ENCODE data around the gene SLC6A16.

DNA sequence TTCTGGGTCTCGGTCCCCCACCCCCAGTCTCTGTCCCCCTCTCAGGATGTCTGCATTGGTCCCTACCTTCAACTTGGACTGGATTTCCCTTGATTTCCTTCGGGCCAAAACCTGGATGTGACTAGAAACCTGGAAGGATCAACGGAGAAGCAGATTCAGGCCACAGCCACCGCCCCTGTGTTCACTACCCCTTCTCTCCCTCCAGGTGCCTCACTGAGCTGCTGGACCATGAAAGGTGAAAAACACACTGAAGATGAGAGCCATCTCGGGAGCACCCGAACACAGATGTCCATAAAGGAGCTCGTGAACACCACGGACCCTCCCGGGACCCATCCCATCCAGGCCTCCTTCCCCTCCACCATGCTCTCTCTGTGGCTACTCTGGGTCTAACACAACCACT lies 32.2 kb upstream of the SLC6A16 start:
- no peak for TF ChIP-seq POLR2A (IDR thresholded peaks at IDR 0.05)
- no peak for TF ChIP-seq CTCF (IDR thresholded peaks at IDR 0.05 in 8 of 11, conservative IDR thresholded peaks at IDR 0.05 in 3 of 11)

Measured in spleen (tissue), 7 donors.